HepG2 (cell line): ENCODE results near the gene AP3B1. TPM values are rescaled to one million over a fixed set of nuclear protein-coding genes. Genes with fewer than 3 reads are reported as not detected.

Source experiments
- ATAC-seq: fragments of 200-7000 bp; cut with Tn5 transposase; 3 replicates; pipeline ENCODE4 v1.9.1; 2020; ENCODE audit warnings: mild to moderate bottlenecking, moderate library complexity
- BruUV-seq: library from RNA; stranded (reverse); fragments of 400-500 nt; replicated peaks from 2 replicates; lab custom pipeline; 2021; lab: Mats Ljungman, UMichigan
- CTCF ChIA-PET: fragments of 300-600 bp; formaldehyde crosslinking; extraction: SDS; loops from one replicate; lab custom pipeline; 2021; ENCODE audit warnings: low total read pairs, inconsistent platforms, low intra/inter-chr PET ratio; lab: Yijun Ruan, JAX
- POLR2A ChIA-PET: fragments of 350-600 bp; sonication (Branson Sonifier 250); formaldehyde crosslinking; loops from one replicate; lab custom pipeline; 2020; ENCODE audit warnings: antibody characterized with exemption, inconsistent platforms; lab: Yijun Ruan, JAX
- DNase-seq: peaks from one replicate; pipeline ENCODE4 v3.0.0-alpha.2; 2015; ENCODE audit warnings: low spot score
- FAIRE-seq: peaks from 3 replicates; lab custom pipeline; 2011; peaks lifted over from hg19 to GRCh38; lab: Jason Lieb, UNC
- H2AFZ ChIP-seq: one replicate; pipeline ENCODE4 v1.6.1; 2011; ENCODE audit warnings: low read length, inconsistent platforms
- H3K27ac ChIP-seq: fragments of 300-600 bp; 3 replicates; pipeline ENCODE4 v1.8.0; 2011; ENCODE audit warnings: mixed run types, mild to moderate bottlenecking, mixed read lengths, low read length, inconsistent platforms; ENCODE audit not compliant: insufficient read depth; ENCODE audit errors: extremely low read length
- H3K27me3 ChIP-seq, 2 experiments: fragments of 200-600 bp in 1 of 2; 2 replicates in 1 of 2; 3 replicates in 1 of 2; pipeline versions ENCODE4 v1.6.0 to v1.8.0; 2011; ENCODE audit warnings: low read length in 2 of 2, mild to moderate bottlenecking in 2 of 2, moderate library complexity in 2 of 2, inconsistent platforms in 1 of 2; ENCODE audit not compliant: insufficient read depth in 2 of 2, control insufficient read depth in 1 of 2
- H3K36me3 ChIP-seq, 2 experiments: fragments of 200-600 bp in 1 of 2; replicated peaks in 1 of 2; 2 replicates in 1 of 2; 3 replicates in 1 of 2; pipeline versions ENCODE4 v1.5.1 to v1.8.0; 2011; ENCODE audit warnings: low read length in 2 of 2, inconsistent platforms in 1 of 2; ENCODE audit not compliant: insufficient read depth in 2 of 2, control insufficient read depth in 1 of 2
- H3K4me1 ChIP-seq: 2 replicates; pipeline ENCODE4 v1.5.1; 2012; ENCODE audit warnings: low read length, inconsistent platforms; ENCODE audit not compliant: insufficient read depth
- H3K4me2 ChIP-seq: 2 replicates; pipeline ENCODE4 v1.6.0; 2011; ENCODE audit warnings: low read depth, low read length, inconsistent platforms
- H3K4me3 ChIP-seq, 3 experiments: fragments of 200-600 bp in 1 of 3; sonication (generic), shearing (Covaris generic) in 1 of 3; replicated peaks in 1 of 3; 2 replicates each; pipeline ENCODE4 v1.5.1; 2011 to 2016; ENCODE audit warnings: low read length in 3 of 3, inconsistent platforms in 2 of 3, low read depth in 2 of 3, mild to moderate bottlenecking in 2 of 3, control low read depth in 1 of 3, mixed read lengths in 1 of 3; ENCODE audit not compliant: insufficient read depth in 1 of 3
- H3K79me2 ChIP-seq: one replicate; pipeline ENCODE4 v1.6.1; 2011; ENCODE audit warnings: low read length, inconsistent platforms; ENCODE audit not compliant: insufficient read depth
- H3K9ac ChIP-seq: 2 replicates; pipeline ENCODE4 v1.6.0; 2011; ENCODE audit warnings: mild to moderate bottlenecking, low read depth, low read length, inconsistent platforms; ENCODE audit not compliant: insufficient read depth
- H3K9me3 ChIP-seq: 2 replicates; pipeline ENCODE4 v1.5.1; 2012; ENCODE audit warnings: mild to moderate bottlenecking, low read length
- H4K20me1 ChIP-seq: 2 replicates; pipeline ENCODE4 v1.6.0; 2011; ENCODE audit warnings: inconsistent platforms, mild to moderate bottlenecking, low read length, moderate library complexity; ENCODE audit not compliant: insufficient read depth
- CAMTA2 ChIP-seq: sonication (generic); formaldehyde crosslinking; IDR thresholded peaks from 2 replicates; pipeline ENCODE4 v1.4.0; 2020; ENCODE audit warnings: mild to moderate bottlenecking, missing genetic modification reagents, borderline replicate concordance
- CREBL2 ChIP-seq: sonication (generic); formaldehyde crosslinking; IDR thresholded peaks from 2 replicates; pipeline ENCODE4 v1.8.1; 2023; ENCODE audit warnings: missing genetic modification reagents, mild to moderate bottlenecking, borderline replicate concordance
- HMGXB3 ChIP-seq: sonication (generic); formaldehyde crosslinking; IDR thresholded peaks from 2 replicates; pipeline ENCODE4 v1.4.0; 2020; ENCODE audit warnings: missing genetic modification reagents, borderline replicate concordance
- HNRNPL ChIP-seq: fragments of 200-400 bp; formaldehyde crosslinking; IDR thresholded peaks from 2 replicates; pipeline ENCODE4 v1.6.1; 2017; ENCODE audit warnings: mild to moderate bottlenecking, low read depth, low read length
- RNF219 ChIP-seq: sonication (generic); formaldehyde crosslinking; IDR thresholded peaks from 2 replicates; pipeline ENCODE4 v1.5.0; 2020; ENCODE audit warnings: mild to moderate bottlenecking, missing genetic modification reagents
- ZBTB34 ChIP-seq: sonication (generic); formaldehyde crosslinking; IDR thresholded peaks from 2 replicates; pipeline ENCODE4 v1.8.0; 2022; ENCODE audit warnings: mild to moderate bottlenecking, missing genetic modification reagents
- ZNF546 ChIP-seq: sonication (generic); formaldehyde crosslinking; conservative IDR thresholded peaks from 2 replicates; pipeline ENCODE4 v1.8.1; 2023; ENCODE audit warnings: mild to moderate bottlenecking, missing genetic modification reagents
- ZNF746 ChIP-seq: sonication (generic); formaldehyde crosslinking; IDR thresholded peaks from 2 replicates; pipeline ENCODE4 v1.8.0; 2022; ENCODE audit warnings: mild to moderate bottlenecking, missing genetic modification reagents
- WGBS: methylation state at CpG from one replicate; pipeline ENCODE4 v1.1.6; 2017; ENCODE audit warnings: low lambda C conversion rate; 5-methylcytosine and 5-hydroxymethylcytosine counted together
- in situ Hi-C: cut with HindIII; loops from 2 replicates; pipeline ENCODE4 v1.10.0; 2017; ENCODE audit warnings: low pct_unique_long_range_greater_than_20kb; ENCODE audit not compliant: extremely low pct_ligation_motif_present
- intact Hi-C: fragments of 100-400 bp; cut with micrococcal nuclease; formaldehyde crosslinking; loops from one replicate; pipeline ENCODE4 v1.10.0; 2022; ENCODE audit not compliant: unreplicated experiment
- polyA plus RNA-seq, 8 experiments: library from polyadenylated mRNA; depleted of rRNA in 3 of 8; stranded (reverse) in 7 of 8; unstranded in 1 of 8; fragments of >200 nt; fragmentation: Illumina TruSeq in 4 of 8; extraction: Trizol in 4 of 8; gene quantifications; 2 replicates each; pipeline versions ENCODE4 v1.2.1 to v1.2.3, GENCODE V29; 2011 to 2016; ENCODE audit warnings: low read depth in 4 of 8, missing spikeins in 1 of 8, mixed read lengths in 1 of 8; ENCODE audit not compliant: insufficient read depth in 1 of 8
- total RNA-seq, 5 experiments: library from RNA; depleted of rRNA; stranded (reverse); fragments of >200 nt; fragmentation: Illumina TruSeq; extraction: Trizol; gene quantifications; 2 replicates each; pipeline ENCODE4 v1.2.3, GENCODE V29; 2016; ENCODE audit warnings: low read depth in 1 of 5

AP3B1 gene
- total and polyA plus RNA-seq, 2 of the 13 experiments (the other 11 are each of a cell fraction or from before 2014, with no cell fraction given): 37.7 to 51.2 TPM

- CTCF ChIA-PET: no interaction called here
- H3K4me2 ChIP-seq: no peak overlapping the region
Measured at GRCh38 chr5:78016863-78017529, 277.5 kb downstream of the AP3B1 start.

More at GRCh38 chr5:78016863-78017529, 277.5 kb downstream of the AP3B1 start:
- Histone ChIP-seq H3K79me2 (no peaks in the 10 kb centered on the region), H4K20me1 (no peaks in the 10 kb centered on the region), H3K9ac (no peak overlapping the region), H3K27me3 (no peaks in the 10 kb centered on the region), H3K27ac (no peak overlapping the region), H3K9me3 (no peaks in the 10 kb centered on the region), H2AFZ (no peak overlapping the region), H3K4me3 (no peak overlapping the region), H3K36me3 (no peaks in the 10 kb centered on the region), H3K4me1 (no peaks in the 10 kb centered on the region)
- in situ Hi-C loops (no loop called here), intact Hi-C loops (no loop called here)
- ATAC-seq: no peak
- 95% methylated on average over 3 of the region's 3 CpGs for WGBS
- no peak for DNase-seq
- TF ChIP-seq CREBL2 (CRISPR knock-in tag) (no peak), ZNF546 (CRISPR knock-in tag) (no peak), HNRNPL (no peak), RNF219 (CRISPR knock-in tag) (no peak), ZBTB34 (CRISPR knock-in tag) (no peak), HMGXB3 (CRISPR knock-in tag) (no peak), ZNF746 (CRISPR knock-in tag) (no peak), CAMTA2 (CRISPR knock-in tag) (no peak)
- POLR2A ChIA-PET: no interaction called here
- BruUV-seq: no TSS peak
- FAIRE-seq: no peak
